Tongue (tissue), 1 donor: ENCODE results near the gene GGT7. TPM values are rescaled to one million over a fixed set of nuclear protein-coding genes. Genes with fewer than 3 reads are reported as not detected.

Source experiments
- total RNA-seq: library from RNA; depleted of rRNA; stranded (reverse); fragments of >200 nt; gene quantifications from one replicate; pipeline ENCODE4 v1.2.3, GENCODE V29; 2014

GGT7 gene
- total RNA-seq, 1 donor from 2014 or later = 15.0 TPM

Other genes starting within 250 kb of the GGT7 start
- gene PIGU, start 195.8 kb downstream of the GGT7 start, total RNA-seq = 8.8 TPM
- 10.4 TPM for gene TP53INP2, start 168.5 kb downstream of the GGT7 start, total RNA-seq
- gene NCOA6, start 47.2 kb downstream of the GGT7 start, total RNA-seq = 11.7 TPM
- 63.9 TPM for gene ACSS2, start 3.8 kb upstream of the GGT7 start, total RNA-seq
- gene GSS, start 83.0 kb upstream of the GGT7 start, total RNA-seq = 27.6 TPM
- gene MYH7B, start 83.0 kb upstream of the GGT7 start, total RNA-seq = 6.1 TPM
- gene TRPC4AP, start 220.0 kb upstream of the GGT7 start, total RNA-seq = 64.0 TPM